GM15510 (cell line): ENCODE data around the gene RRP8.

Experiments used
- POLR2A ChIP-seq: IDR thresholded peaks from 3 replicates; pipeline ENCODE4 v1.6.1; 2011; ENCODE audit warnings: borderline replicate concordance; ENCODE audit not compliant: insufficient read length; ENCODE audit errors: extremely low read depth

RRP8 gene

GRCh38 chr11:6604081-6604626 lies 738 bp upstream of the RRP8 start:
- no peak for TF ChIP-seq POLR2A

GRCh38 chr11:6602096-6602940 lies 1.1 kb downstream of the RRP8 start:
- no peak for TF ChIP-seq POLR2A

GRCh38 chr11:6601041-6601461 lies 2.4 kb downstream of the RRP8 start:
- no peak for TF ChIP-seq POLR2A

- no peak for TF ChIP-seq POLR2A
Observed at GRCh38 chr11:6599881-6600390, 3.5 kb downstream of the RRP8 start.

- no peak for TF ChIP-seq POLR2A
Observed at GRCh38 chr11:6599449-6599848, 4.0 kb downstream of the RRP8 start.

GRCh38 chr11:6598555-6598954 lies 4.9 kb downstream of the RRP8 start:
- no peak for TF ChIP-seq POLR2A

GRCh38 chr11:6596239-6596877 lies 7.1 kb downstream of the RRP8 start:
- no peak for TF ChIP-seq POLR2A

- no peak for TF ChIP-seq POLR2A
Observed at GRCh38 chr11:6594142-6594768, 9.2 kb downstream of the RRP8 start.

GRCh38 chr11:6588018-6588417 lies 15.4 kb downstream of the RRP8 start:
- no peak for TF ChIP-seq POLR2A

GRCh38 chr11:6587360-6587953 lies 16.0 kb downstream of the RRP8 start:
- no peak for TF ChIP-seq POLR2A

GRCh38 chr11:6586434-6587359 lies 16.7 kb downstream of the RRP8 start:
- no peak for TF ChIP-seq POLR2A

- no peak for TF ChIP-seq POLR2A
Observed at GRCh38 chr11:6584528-6584927, 18.9 kb downstream of the RRP8 start.

- no peak for TF ChIP-seq POLR2A
Observed at GRCh38 chr11:6583584-6583983, 19.8 kb downstream of the RRP8 start.

- no peak for TF ChIP-seq POLR2A
Observed at GRCh38 chr11:6579681-6580080, 23.7 kb downstream of the RRP8 start.
